ENCODE results near the gene ERAL1. TPM values are rescaled to one million over a fixed set of nuclear protein-coding genes. Genes with fewer than 3 reads are reported as not detected.

ERAL1 gene
- total and polyA plus RNA-seq, 2 of the 8 experiments (the other 6 are each of a cell fraction or from before 2014, with no cell fraction given): 67.8 to 122 TPM

GRCh38 chr17:28875848-28876550, 21.2 kb downstream of the ERAL1 start:
- H3K14ac ChIP-seq (ENCODE audit: insufficient read length): no peak overlapping the region
- H2BK5ac ChIP-seq (ENCODE audit: low read depth, low read length): no peak overlapping the region
- H3K36me3 ChIP-seq (ENCODE audit: control insufficient read depth in 2 of 4, insufficient read depth in 4 of 4, low read length in 3 of 4): peaks cover 5 to 15% (median 8%) of the 10 kb centered on the region in 4 experiments; a peak in 6 of 8 replicates
- no peaks in the 10 kb centered on the region for H3K79me2 ChIP-seq (ENCODE audit: control insufficient read depth in 1 of 2, insufficient read depth in 2 of 2, low read length in 2 of 2)
- CTCF ChIA-PET (ENCODE audit: partially characterized antibody): interaction anchor here (1.0 to 1.8 kb wide), 2 partner anchors 27 to 114 kb away, joined by 3 to 8 read pairs; no protein-coding TSS in a partner anchor
- H3K56ac ChIP-seq (replicated peaks; ENCODE audit: insufficient read length, low read depth, low read length): no peak overlapping the region
- H3K4me2 ChIP-seq (ENCODE audit: insufficient read depth in 1 of 2, low read depth in 2 of 2, low read length in 2 of 2): no peak overlapping the region
- POLR2A ChIA-PET (ENCODE audit: partially characterized antibody): interaction anchor here (0.6 to 1.2 kb wide), 3 partner anchors 8 to 151 kb away, joined by 3 read pairs; no protein-coding TSS in a partner anchor
- H3K23me2 ChIP-seq (ENCODE audit: low read depth, low read length): no peaks in the 10 kb centered on the region
- H3K23ac ChIP-seq (ENCODE audit: insufficient read length): no peak overlapping the region
- no peak overlapping the region for H2BK120ac ChIP-seq (replicated peaks; ENCODE audit: low read depth, low read length)
- no peak for FAIRE-seq
- no peaks in the 10 kb centered on the region; a peak in 2 of 7 replicates for H3K4me1 ChIP-seq (replicated peaks in 1 of 4; ENCODE audit: control insufficient read depth in 3 of 4, insufficient read depth in 4 of 4, low read length in 3 of 4)
- H4K20me1 ChIP-seq (replicated peaks in 1 of 2; ENCODE audit: control insufficient read depth in 1 of 2, insufficient read depth in 2 of 2, low read length in 2 of 2): peaks cover 0 to 1% of the 10 kb centered on the region in 2 experiments
- no peaks in the 10 kb centered on the region for H3K79me1 ChIP-seq (ENCODE audit: low read depth, low read length)
- H3K9me3 ChIP-seq (ENCODE audit: insufficient read depth in 2 of 2, low read depth in 1 of 2, low read length in 1 of 2): no peaks in the 10 kb centered on the region
- no peak overlapping the region for H2BK12ac ChIP-seq (ENCODE audit: low read depth, low read length)
- no peak overlapping the region for H2BK15ac ChIP-seq (ENCODE audit: low read length)
- H4K8ac ChIP-seq (ENCODE audit: extremely low read depth, insufficient read depth, low read length): no peak overlapping the region
- H4K91ac ChIP-seq (replicated peaks; ENCODE audit: insufficient read length, low read length): no peak overlapping the region
- no peak overlapping the region for H3K4ac ChIP-seq (replicated peaks; ENCODE audit: insufficient read length, low read depth, low read length)
- H4K5ac ChIP-seq (ENCODE audit: insufficient read length, low read depth, low read length): no peak overlapping the region
- H3K18ac ChIP-seq (ENCODE audit: extremely low read depth, low read length): no peak overlapping the region
- H3K27me3 ChIP-seq (replicated peaks in 1 of 4; ENCODE audit: control insufficient read depth in 3 of 4, extremely low read depth in 1 of 4, insufficient read depth in 3 of 4, low read length in 3 of 4): peaks cover 0 to 4% (median 0%) of the 10 kb centered on the region in 4 experiments; a peak in 2 of 7 replicates
- no peak for DNase-seq (ENCODE audit: low read depth in 1 of 2, low spot score in 2 of 2)
- no peak overlapping the region for H3K4me3 ChIP-seq (ENCODE audit: extremely low read depth in 1 of 4, insufficient read depth in 2 of 4, low read depth in 3 of 4, low read length in 4 of 4)
- no peak overlapping the region for H3K27ac ChIP-seq (ENCODE audit: low read depth, low read length)
- no peak overlapping the region for H3K9ac ChIP-seq (replicated peaks in 1 of 4; ENCODE audit: extremely low read depth in 1 of 4, low read depth in 3 of 4, low read length in 3 of 4)
- 56% methylated on average over 1 of the region's 1 CpG; no CpG with 5 or more reads in 1 of the 2 experiments for WGBS, 2 experiments (ENCODE audit: extremely low coverage in 1 of 2, insufficient coverage in 1 of 2, insufficient read length in 1 of 2, insufficient replicate concordance in 2 of 2, low coverage in 1 of 2, low lambda C conversion rate in 2 of 2, missing lambda C conversion rate in 1 of 2)
- no peak overlapping the region for H2AFZ ChIP-seq (ENCODE audit: low read length)
- no peak overlapping the region for H2BK20ac ChIP-seq (ENCODE audit: low read length)
- no peak overlapping the region for H2AK5ac ChIP-seq (ENCODE audit: low read depth, low read length)

Data from H1 (cell line).